HG03460 (cell line): ENCODE results near the gene NPM3.

ENCODE experiments used
- ATAC-seq: cut with Tn5 transposase; IDR thresholded peaks from one replicate; pipeline ENCODE4 v1.9.1; 2021; ENCODE audit not compliant: unreplicated experiment

NPM3 gene

DNA sequence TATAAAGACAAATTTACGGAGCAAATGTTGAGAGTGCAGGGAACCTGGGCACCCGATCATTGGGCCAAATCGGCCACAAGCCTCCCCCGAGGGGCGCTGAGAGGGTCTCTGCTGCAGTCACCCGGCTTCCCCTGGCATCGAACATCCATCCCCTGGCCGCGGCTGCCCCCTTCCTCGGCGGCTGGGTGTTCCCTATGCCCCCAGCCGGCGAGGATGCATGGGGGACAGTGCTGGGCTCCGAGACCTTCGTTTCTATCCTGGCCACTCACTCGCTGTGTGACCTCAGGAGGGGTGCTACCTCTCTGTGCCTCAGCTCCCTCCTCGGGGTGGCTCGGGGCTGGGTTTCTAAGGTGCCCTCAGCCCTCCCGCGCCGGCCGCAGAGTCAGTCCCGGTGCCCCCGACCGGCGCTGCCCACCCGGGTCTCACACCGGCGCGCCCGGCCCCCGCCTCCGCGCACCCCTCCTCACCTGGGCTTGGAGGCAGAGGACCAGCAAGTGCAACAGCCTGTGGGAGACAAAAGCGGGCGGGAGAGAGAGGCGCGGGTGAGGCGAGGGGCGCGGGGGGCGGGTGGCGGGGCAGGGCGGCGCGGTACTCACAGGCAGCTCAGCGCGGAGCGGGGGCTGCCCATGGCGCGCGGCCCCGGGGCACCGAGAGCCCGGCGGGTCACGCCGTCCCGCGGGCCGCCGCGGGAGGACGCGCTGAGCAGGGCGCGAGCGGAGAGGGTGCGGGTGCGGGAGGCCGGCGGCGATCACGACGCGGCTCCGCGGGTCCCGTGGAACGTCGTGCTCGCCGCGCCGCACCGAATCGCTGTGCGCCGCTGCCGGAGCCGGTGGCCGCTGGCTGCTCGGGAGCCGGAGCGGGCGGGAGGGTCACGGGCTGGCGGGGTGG, 7.7 kb downstream of the NPM3 start, which contains the start of gene FGF8:
TSS of gene FGF8 (minus strand) at position 842 of the 888 bp plus-strand sequence. CDS start at position 628, 214 bp downstream.
- ATAC-seq = no peak

- no peak for ATAC-seq
Observed at GRCh38 chr10:101774589-101775272, 8.5 kb downstream of the NPM3 start.

- no peak for ATAC-seq
Observed at GRCh38 chr10:101773923-101774588, 9.2 kb downstream of the NPM3 start.

- ATAC-seq = no peak
Observed at GRCh38 chr10:101772895-101773761, 10.1 kb downstream of the NPM3 start.

DNA sequence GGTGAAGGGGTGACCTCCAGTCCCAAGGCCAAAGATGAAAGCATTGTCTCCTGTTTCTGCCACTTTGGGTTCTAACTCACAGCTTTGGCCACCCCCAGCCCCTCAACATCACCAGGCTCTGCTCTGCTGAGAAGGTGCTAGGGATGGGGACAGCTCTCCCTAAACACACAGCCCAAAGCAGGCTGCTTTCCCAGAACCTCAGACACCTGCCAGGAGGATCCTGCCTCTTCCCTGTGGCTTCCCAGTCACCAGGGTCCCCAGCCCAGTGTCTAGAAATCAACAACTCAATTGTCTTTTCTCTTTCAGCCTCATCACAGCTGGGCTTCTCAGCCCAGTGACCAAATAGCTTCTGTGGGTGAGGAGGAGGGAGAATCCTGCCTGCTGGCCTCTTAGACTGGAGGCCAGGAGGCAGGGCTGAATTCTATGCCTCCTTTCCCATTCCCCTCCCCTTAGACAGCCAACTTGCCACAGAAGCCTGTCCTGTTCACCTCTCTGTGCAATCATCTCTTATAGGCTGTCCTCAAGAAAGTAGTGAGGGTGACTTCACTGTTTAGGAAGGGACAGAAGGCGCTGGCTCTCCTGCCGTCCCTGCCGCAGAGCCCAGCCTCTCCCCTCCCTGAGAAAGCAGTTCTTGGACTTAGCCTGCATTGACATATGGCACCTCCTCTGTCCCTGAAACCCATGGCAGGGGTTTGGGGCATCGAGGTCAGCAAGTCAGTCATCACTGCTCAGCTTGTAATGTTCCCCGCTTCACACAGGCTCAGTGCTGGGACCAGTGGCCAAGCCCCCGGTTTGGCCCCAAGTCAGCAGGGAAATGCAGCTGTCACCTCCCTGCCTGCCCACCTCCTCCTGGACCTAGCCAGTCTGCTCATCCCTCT, 11.0 kb downstream of the NPM3 start:
- ATAC-seq = no peak

GRCh38 chr10:101771380-101771779, 11.9 kb downstream of the NPM3 start:
- no peak for ATAC-seq

DNA sequence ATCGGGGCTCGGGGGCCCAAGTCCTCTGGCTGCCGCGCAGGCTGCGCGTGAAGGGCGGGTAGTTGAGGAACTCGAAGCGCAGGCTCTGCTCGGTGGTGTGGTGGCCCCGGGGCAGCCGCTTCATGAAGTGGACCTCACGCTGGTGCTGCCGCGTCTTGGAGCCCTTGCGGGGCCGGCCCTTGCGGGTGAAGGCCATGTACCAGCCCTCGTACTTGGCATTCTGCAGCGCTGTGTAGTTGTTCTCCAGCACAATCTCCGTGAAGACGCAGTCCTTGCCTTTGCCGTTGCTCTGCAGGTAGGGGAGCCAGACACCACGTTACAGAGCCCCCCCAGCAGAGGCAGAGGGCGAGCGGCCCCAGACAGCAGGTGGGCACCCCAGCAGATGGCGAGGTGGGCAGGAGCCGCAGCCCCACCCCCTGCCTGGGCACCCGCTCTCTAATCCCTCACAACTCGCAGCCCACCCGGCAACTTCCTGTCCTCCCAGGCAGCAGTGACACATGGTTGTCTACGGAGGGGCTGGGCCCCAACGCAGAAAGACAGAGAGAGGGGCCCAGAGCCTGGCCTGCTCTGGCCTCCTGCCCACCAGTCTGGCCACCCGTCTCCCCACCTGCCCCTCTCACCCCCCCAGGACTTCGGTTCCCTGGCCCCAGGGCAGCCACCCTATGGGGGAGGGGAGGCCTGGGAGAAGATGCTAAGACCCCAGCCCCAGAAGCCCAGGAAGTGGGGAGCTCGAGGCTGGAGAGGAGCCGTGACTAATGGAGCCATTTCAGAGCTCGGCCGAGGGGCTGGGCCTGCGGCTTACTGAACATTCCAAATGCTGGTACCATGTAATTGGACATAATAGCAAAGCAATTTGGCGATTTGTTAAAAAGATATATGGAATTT, 12.7 kb downstream of the NPM3 start:
- no peak for ATAC-seq

DNA sequence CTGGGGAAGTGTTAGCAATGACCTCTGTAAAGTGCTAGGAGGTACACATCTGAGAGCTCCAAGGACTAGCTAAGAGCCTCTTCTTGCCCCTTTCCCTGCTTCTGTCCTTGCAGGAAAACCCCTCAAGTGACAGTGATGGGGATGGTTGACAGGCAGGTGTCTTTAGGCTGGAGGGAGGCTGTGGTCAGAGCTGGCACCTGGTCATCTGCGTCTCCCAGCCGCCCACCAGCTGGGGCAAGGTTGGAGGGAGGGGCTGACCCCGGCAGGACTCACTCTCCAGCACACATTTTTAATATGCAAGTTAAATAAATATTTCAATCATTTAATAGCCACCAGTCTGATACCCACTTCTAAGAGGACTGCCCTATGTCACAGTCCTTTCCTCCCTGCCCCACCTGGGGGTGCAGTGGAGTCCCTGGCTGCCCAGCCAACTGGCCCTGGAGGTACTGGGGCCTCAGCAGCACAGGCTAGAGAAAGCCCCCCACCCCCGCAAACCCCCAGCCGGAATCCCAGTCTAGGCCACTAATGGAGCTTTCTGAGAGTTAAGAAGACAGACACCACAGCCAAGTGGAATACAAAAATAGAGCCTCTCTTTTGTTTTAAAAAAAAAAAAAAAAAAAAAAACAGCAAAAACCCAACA, 13.6 kb downstream of the NPM3 start:
- no peak for ATAC-seq

- no peak for ATAC-seq
Observed at GRCh38 chr10:101768791-101769170, 14.5 kb downstream of the NPM3 start.

DNA sequence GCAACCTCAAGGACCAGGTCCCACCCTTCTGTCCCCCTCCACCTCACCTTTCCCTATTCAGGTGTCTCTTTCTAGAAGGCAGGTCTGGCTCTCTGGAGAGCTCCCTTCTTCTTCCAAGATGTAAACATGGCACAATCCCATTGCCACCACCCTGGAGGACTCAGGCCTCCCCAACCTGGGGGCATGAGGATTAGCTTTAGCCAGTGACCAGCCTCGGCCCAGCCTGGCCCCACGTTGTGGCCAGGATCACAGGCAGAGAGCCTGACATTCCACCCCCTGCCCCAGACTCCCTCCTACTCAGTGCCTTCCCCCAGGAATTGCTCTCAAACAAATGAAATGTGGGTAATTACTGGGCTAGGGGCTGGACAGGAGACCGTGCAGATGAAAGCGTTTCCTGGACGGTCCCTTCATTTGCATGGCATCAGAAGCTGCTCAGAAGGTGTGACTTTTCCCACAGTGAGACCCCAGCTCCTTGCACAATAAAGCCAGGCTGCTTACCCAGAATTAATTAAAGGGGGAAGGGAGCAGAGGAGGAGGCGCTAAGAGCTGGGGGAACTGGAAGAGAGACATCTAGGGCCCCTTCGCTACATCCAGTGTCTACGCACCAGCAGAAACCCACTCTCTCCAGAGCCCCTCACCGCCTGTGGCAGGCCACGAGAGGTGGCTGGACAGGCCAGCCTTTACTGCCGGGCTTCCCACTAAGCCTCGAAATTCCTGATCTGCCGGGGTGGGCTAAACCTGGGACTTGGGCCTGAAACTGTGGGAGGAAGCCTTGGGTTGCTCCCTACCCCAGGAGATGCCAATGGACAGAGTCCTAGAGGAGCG, 15.1 kb downstream of the NPM3 start:
- ATAC-seq = no peak

- no peak for ATAC-seq
Observed at GRCh38 chr10:101767600-101767945, 15.7 kb downstream of the NPM3 start.

- no peak for ATAC-seq
Observed at GRCh38 chr10:101766753-101767599, 16.3 kb downstream of the NPM3 start.

DNA sequence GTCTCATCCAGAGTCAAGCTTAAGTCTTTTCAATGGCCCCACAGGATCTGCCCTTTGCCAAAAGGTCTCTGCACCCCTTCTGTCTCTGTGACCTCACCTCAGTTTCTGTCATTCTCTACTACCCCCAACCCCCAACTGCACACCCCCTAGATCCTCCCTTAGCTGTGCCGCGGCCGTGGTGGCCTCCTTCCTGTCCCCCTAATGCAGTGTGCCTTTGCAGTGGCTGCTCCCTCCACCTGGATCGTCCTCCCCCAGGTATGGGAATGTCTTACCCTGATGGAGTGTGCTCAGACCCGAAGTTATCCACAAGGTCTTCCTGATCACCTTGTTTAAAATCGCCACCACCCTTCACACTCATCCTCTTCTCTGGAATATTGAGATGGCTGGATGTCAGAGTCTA, 16.9 kb downstream of the NPM3 start:
- no peak for ATAC-seq

- no peak for ATAC-seq
Observed at GRCh38 chr10:101763141-101763846, 20.0 kb downstream of the NPM3 start.

GRCh38 chr10:101762736-101763135, 20.5 kb downstream of the NPM3 start:
- no peak for ATAC-seq

- ATAC-seq = no peak
Observed at GRCh38 chr10:101761226-101761625, 22.0 kb downstream of the NPM3 start.
